Measurements from ENCODE around the gene CDH18.

- TF ChIP-seq SMC3 (IDR thresholded peaks at IDR 0.05; ENCODE audit: low read depth, low read length) (no peak), POLR2A (IDR thresholded peaks at IDR 0.05; ENCODE audit: low read depth, low read length) (no peak), CTCF (conservative IDR thresholded peaks at IDR 0.05; ENCODE audit: low read depth, low read length) (no peak), RAD21 (IDR thresholded peaks at IDR 0.05; ENCODE audit: low read length) (no peak), RFX5 (IDR thresholded peaks at IDR 0.05; ENCODE audit: low read depth, low read length) (no peak), MXI1 (IDR thresholded peaks at IDR 0.05; ENCODE audit: borderline replicate concordance, low read depth, low read length) (no peak), NFE2L2 (IDR thresholded peaks at IDR 0.05; ENCODE audit: low read depth, low read length) (no peak), ELK1 (IDR thresholded peaks at IDR 0.05; ENCODE audit: borderline replicate concordance, low read depth, low read length) (no peak), CEBPB (IDR thresholded peaks at IDR 0.05; ENCODE audit: low read depth, low read length) (no peak), USF2 (IDR thresholded peaks at IDR 0.05; ENCODE audit: low read depth, low read length) (no peak), MAZ (IDR thresholded peaks at IDR 0.05; ENCODE audit: borderline replicate concordance, low read depth, low read length) (no peak), RCOR1 (IDR thresholded peaks at IDR 0.05; ENCODE audit: insufficient replicate concordance, low read length) (no peak), BHLHE40 (IDR thresholded peaks at IDR 0.05; ENCODE audit: low read depth, low read length) (no peak)
These were observed 403.9 kb downstream of the CDH18 start for GRCh38 chr5:19584131-19584530.
